WTC11 (cell line): ENCODE data around the gene RGS11. TPM values are rescaled to one million over a fixed set of nuclear protein-coding genes. Genes with fewer than 3 reads are reported as not detected.

Source experiments
- ATAC-seq: fragments of 200-7000 bp; cut with Tn5 transposase; 2 replicates; pipeline ENCODE4 v1.10.0; 2021; ENCODE audit warnings: mild to moderate bottlenecking, moderate library complexity
- CTCF ChIA-PET: fragments of 300-600 bp; sonication (Branson Sonifier 250); formaldehyde crosslinking; loops from one replicate; lab custom pipeline; 2021; ENCODE audit warnings: antibody characterized with exemption; lab: Charles Lee
- POLR2A ChIA-PET: fragments of 350-600 bp; sonication (Branson Sonifier 250); formaldehyde crosslinking; loops from one replicate; lab custom pipeline; 2021; ENCODE audit warnings: antibody characterized with exemption; lab: Charles Lee
- DNase-seq: peaks from one replicate; pipeline ENCODE4 v3.0.0; 2021; ENCODE audit warnings: low spot score
- H3K27ac Mint-ChIP-seq: 2 replicates; pipeline ENCODE4 v1.8.0; 2021; ENCODE audit warnings: mixed read lengths
- H3K27me3 Mint-ChIP-seq: 2 replicates; pipeline ENCODE4 v1.8.0; 2021; ENCODE audit warnings: low read depth, mild to moderate bottlenecking, moderate library complexity, mixed read lengths
- H3K36me3 Mint-ChIP-seq: 2 replicates; pipeline ENCODE4 v1.8.0; 2021; ENCODE audit warnings: mixed read lengths
- H3K4me1 Mint-ChIP-seq: 2 replicates; pipeline ENCODE4 v1.8.0; 2022; ENCODE audit warnings: mixed read lengths
- H3K4me3 Mint-ChIP-seq: 2 replicates; pipeline ENCODE4 v1.8.0; 2021; ENCODE audit warnings: mild to moderate bottlenecking, moderate library complexity, mixed read lengths
- H3K9me3 Mint-ChIP-seq: 2 replicates; pipeline ENCODE4 v1.8.0; 2021; ENCODE audit warnings: mixed read lengths
- FOXJ3 ChIP-seq: sonication (generic); formaldehyde crosslinking; IDR thresholded peaks from 2 replicates; pipeline ENCODE4 v1.9.0; 2021; ENCODE audit warnings: missing genetic modification reagents, mild to moderate bottlenecking, borderline replicate concordance
- JAZF1 ChIP-seq: fragments of 250-450 bp; sonication (Bioruptor Pico); IDR thresholded peaks from 2 replicates; pipeline ENCODE4 v1.9.0; 2021; ENCODE audit warnings: moderate library complexity, mild to moderate bottlenecking, inconsistent platforms
- KAT7 ChIP-seq: sonication (generic); formaldehyde crosslinking; IDR thresholded peaks from 2 replicates; pipeline ENCODE4 v1.8.1; 2023; ENCODE audit warnings: missing genetic modification reagents, mild to moderate bottlenecking, borderline replicate concordance
- OVOL2 ChIP-seq: fragments of 250-450 bp; sonication (Bioruptor Pico); IDR thresholded peaks from 2 replicates; pipeline ENCODE4 v1.9.0; 2021; ENCODE audit warnings: mild to moderate bottlenecking, borderline replicate concordance
- RORB ChIP-seq: fragments of 250-450 bp; sonication (Bioruptor Pico); IDR thresholded peaks from 2 replicates; pipeline ENCODE4 v1.9.0; 2021; ENCODE audit warnings: mild to moderate bottlenecking
- ZNF121 ChIP-seq: sonication (generic); formaldehyde crosslinking; IDR thresholded peaks from 2 replicates; pipeline ENCODE4 v1.8.0; 2023; ENCODE audit warnings: missing genetic modification reagents
- ZNF232 ChIP-seq: sonication (generic); formaldehyde crosslinking; IDR thresholded peaks from 2 replicates; pipeline ENCODE4 v1.8.0; 2022; ENCODE audit warnings: mild to moderate bottlenecking, missing genetic modification reagents
- total RNA-seq: library from RNA; stranded (reverse); gene quantifications from 3 replicates; pipeline ENCODE4 v1.2.3, GENCODE V29; 2021
- TF ChIP-seq, protein P1 (sequence below): sonication (generic); formaldehyde crosslinking; IDR thresholded peaks from 2 replicates; pipeline ENCODE4 v1.8.0; 2023; ENCODE audit warnings: mild to moderate bottlenecking, missing genetic modification reagents
- TF ChIP-seq, protein P2 (sequence below): sonication (generic); formaldehyde crosslinking; IDR thresholded peaks from 2 replicates; pipeline ENCODE4 v1.8.1; 2022; ENCODE audit warnings: low read depth, missing genetic modification reagents, borderline replicate concordance
- TF ChIP-seq, protein P3 (sequence below): sonication (generic); formaldehyde crosslinking; IDR thresholded peaks from 2 replicates; pipeline ENCODE4 v1.8.1; 2023; ENCODE audit warnings: mild to moderate bottlenecking, moderate library complexity, missing genetic modification reagents
- TF ChIP-seq, protein P4 (sequence below): fragments of 250-450 bp; sonication (Bioruptor Pico); conservative IDR thresholded peaks from 2 replicates; pipeline ENCODE4 v1.9.0; 2021; ENCODE audit warnings: mild to moderate bottlenecking
- TF ChIP-seq, protein P5 (sequence below): sonication (generic); formaldehyde crosslinking; IDR thresholded peaks from 2 replicates; pipeline ENCODE4 v1.8.1; 2022; ENCODE audit warnings: missing genetic modification reagents, borderline replicate concordance
- TF ChIP-seq, protein P6 (sequence below): sonication (generic); formaldehyde crosslinking; IDR thresholded peaks from 2 replicates; pipeline ENCODE4 v1.8.1; 2023; ENCODE audit warnings: mild to moderate bottlenecking, missing genetic modification reagents
- TF ChIP-seq, protein P7 (sequence below): fragments of 250-450 bp; sonication (Bioruptor Pico); IDR thresholded peaks from 2 replicates; pipeline ENCODE4 v2.1.2; 2022; ENCODE audit warnings: mild to moderate bottlenecking, moderate library complexity

The RGS11 gene
- total RNA-seq, 1 experiment from 2014 or later, result 1.8 TPM

DNA sequence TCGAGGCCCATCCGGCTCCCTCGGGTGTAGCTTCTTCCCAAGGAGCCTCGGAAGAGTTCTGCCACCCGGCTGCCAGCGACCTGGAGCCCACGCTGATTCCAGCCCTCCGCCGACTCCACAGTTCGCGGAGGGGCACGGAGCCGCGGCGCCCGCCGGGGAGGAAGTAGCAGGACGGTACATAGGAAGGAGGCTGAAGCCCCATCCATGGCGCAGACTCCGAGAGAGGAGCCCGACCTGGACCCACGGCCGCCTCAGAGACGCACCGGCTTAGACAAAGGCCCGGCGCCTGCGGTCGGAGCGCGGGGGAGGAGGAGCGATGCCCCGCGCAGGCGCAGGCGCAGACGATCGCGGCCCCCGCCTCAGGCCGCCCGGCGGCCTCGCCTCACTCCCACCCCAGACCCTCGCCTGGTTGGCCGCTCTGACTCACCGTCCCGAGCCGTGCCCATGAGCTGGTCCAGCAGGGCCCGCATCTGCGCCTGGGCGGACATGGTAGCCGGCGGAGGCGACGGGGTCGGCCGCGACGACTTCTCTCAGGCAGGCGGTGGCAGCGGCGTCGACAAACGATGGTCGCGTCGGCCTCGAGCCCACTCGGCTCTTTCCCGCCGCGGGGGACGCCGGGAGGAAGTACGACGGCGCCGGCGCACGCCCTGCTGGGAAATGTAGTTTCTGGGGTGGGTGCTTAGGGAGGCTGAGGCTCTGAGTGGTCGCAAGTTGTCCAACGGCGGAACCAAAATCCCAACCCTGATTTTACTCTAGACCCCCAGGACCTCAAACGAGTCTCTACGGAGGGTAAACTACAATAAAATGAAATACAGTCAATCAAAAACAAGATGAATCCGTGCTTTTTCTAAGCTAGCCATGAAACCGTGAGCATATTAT, 46.7 kb downstream of the RGS11 start, which contains the start of gene LUC7L (continued):
- TF ChIP-seq JAZF1 (CRISPR knock-in tag), result no peak
- TF ChIP-seq KAT7 (CRISPR knock-in tag), result 0 out of 2 replicates have a peak, but pooled peaks have one; percentile 65

DNA sequence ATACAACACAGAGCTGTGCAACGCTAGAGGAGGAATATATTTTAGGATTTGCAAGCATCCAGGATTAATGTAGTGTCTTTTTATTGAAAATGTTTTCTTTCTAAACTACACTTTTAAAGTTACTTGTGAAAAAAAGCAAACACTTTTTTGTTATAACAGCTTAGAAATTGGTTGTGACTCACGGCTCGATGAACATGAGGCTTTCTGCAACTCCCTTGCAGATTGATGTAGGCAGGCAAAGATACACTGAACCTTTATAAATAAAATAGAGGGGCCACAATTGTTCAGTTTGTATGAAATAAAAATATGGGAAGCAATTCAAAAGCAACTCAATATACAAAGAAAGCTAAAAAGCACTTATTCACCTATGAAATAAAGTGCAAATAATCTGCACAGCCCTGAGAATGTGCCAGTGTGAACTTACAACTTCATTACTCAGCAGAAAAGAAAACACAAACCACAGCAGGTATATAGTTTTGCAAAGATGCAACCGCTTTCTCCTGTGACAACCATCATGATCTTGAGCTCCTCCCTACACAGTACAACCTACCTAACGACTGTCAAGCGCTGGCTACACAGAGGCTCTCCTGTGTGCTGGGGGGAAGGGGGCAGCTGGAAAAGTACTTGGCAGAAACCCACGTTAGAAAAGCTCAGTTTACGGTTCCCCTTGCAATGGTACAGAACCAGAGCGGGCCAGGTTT, 47.4 kb downstream of the RGS11 start:
- POLR2A ChIA-PET, result interaction anchor here (1.0 kb wide), 1 partner anchor 81 kb away, joined by 4 read pairs; no protein-coding TSS in a partner anchor

DNA sequence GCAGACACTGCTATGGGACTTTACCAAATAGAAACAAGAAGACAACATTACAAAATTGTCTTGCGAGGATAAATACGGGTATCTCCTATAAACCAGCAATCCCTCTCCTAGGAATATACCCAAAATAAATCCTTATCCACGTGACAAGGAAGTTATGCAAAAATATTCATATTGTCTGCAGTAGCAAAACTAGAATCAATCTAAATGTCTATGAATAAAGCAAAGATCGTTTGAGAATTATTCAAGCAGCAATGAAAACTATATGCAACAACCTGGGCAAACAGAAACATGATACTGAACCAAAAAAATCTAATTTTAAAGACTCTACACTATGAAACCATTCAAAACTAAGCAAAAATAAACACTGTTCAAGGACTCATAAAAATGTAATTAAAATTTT, 55.7 kb downstream of the RGS11 start:
- Mint-ChIP-seq H3K9me3 (no peaks in the 10 kb centered on the region), H3K27me3 (no peaks in the 10 kb centered on the region), H3K4me3 (no peak overlapping the region), H3K4me1 (no peaks in the 10 kb centered on the region), H3K36me3 (peaks cover 67% of the 10 kb centered on the region), H3K27ac (no peak overlapping the region)
- ChIA-PET POLR2A (interaction anchor here (1.3 kb wide), 1 partner anchor 33 kb away, joined by 3 read pairs; no protein-coding TSS in a partner anchor), CTCF (no interaction called here)
- DNase-seq, result no peak
- ATAC-seq, result no peak
- TF ChIP-seq, protein P1, sequence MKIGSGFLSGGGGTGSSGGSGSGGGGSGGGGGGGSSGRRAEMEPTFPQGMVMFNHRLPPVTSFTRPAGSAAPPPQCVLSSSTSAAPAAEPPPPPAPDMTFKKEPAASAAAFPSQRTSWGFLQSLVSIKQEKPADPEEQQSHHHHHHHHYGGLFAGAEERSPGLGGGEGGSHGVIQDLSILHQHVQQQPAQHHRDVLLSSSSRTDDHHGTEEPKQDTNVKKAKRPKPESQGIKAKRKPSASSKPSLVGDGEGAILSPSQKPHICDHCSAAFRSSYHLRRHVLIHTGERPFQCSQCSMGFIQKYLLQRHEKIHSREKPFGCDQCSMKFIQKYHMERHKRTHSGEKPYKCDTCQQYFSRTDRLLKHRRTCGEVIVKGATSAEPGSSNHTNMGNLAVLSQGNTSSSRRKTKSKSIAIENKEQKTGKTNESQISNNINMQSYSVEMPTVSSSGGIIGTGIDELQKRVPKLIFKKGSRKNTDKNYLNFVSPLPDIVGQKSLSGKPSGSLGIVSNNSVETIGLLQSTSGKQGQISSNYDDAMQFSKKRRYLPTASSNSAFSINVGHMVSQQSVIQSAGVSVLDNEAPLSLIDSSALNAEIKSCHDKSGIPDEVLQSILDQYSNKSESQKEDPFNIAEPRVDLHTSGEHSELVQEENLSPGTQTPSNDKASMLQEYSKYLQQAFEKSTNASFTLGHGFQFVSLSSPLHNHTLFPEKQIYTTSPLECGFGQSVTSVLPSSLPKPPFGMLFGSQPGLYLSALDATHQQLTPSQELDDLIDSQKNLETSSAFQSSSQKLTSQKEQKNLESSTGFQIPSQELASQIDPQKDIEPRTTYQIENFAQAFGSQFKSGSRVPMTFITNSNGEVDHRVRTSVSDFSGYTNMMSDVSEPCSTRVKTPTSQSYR (CRISPR knock-in tag), result no peak
- TF ChIP-seq, protein P2, sequence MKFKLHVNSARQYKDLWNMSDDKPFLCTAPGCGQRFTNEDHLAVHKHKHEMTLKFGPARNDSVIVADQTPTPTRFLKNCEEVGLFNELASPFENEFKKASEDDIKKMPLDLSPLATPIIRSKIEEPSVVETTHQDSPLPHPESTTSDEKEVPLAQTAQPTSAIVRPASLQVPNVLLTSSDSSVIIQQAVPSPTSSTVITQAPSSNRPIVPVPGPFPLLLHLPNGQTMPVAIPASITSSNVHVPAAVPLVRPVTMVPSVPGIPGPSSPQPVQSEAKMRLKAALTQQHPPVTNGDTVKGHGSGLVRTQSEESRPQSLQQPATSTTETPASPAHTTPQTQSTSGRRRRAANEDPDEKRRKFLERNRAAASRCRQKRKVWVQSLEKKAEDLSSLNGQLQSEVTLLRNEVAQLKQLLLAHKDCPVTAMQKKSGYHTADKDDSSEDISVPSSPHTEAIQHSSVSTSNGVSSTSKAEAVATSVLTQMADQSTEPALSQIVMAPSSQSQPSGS (CRISPR knock-in tag), result no peak
- TF ChIP-seq RORB (CRISPR knock-in tag) (no peak), ZNF121 (CRISPR knock-in tag) (no peak)
- TF ChIP-seq, protein P3, sequence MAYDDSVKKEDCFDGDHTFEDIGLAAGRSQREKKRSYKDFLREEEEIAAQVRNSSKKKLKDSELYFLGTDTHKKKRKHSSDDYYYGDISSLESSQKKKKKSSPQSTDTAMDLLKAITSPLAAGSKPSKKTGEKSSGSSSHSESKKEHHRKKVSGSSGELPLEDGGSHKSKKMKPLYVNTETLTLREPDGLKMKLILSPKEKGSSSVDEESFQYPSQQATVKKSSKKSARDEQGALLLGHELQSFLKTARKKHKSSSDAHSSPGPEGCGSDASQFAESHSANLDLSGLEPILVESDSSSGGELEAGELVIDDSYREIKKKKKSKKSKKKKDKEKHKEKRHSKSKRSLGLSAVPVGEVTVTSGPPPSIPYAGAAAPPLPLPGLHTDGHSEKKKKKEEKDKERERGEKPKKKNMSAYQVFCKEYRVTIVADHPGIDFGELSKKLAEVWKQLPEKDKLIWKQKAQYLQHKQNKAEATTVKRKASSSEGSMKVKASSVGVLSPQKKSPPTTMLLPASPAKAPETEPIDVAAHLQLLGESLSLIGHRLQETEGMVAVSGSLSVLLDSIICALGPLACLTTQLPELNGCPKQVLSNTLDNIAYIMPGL (CRISPR knock-in tag), result no peak
- TF ChIP-seq, protein P4, sequence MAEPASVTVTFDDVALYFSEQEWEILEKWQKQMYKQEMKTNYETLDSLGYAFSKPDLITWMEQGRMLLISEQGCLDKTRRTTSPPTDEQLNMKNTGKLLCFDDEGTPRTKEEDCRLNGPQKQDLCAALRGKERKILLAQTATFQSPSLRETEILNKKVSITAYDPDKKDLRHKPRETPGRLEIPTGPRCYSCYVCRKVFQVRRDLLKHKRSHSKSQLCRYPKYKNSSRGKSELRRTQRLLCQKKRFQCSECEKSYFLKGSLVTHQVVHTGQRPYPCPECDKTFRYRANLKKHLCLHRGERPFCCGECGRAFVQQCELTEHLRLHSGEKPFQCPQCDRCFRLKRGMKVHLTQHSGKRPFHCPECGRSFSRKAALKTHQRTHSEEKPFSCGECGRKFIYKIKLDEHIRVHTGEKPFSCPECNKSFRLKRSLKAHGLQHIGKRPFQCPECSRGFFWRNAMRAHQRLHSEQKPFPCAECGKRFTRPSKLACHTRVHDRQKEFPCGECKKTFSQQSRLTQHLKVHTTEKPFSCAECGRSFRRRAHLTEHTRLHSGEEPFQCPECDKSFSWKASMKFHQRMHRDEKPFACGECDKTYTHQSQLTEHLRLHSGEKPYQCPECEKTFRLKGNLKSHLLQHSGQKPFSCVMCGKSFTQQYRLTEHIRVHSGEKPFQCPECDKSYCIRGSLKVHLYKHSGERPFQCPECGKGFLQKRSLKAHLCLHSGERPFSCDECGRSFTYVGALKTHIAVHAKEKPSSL (CRISPR knock-in tag), result no peak
- TF ChIP-seq, protein P5, sequence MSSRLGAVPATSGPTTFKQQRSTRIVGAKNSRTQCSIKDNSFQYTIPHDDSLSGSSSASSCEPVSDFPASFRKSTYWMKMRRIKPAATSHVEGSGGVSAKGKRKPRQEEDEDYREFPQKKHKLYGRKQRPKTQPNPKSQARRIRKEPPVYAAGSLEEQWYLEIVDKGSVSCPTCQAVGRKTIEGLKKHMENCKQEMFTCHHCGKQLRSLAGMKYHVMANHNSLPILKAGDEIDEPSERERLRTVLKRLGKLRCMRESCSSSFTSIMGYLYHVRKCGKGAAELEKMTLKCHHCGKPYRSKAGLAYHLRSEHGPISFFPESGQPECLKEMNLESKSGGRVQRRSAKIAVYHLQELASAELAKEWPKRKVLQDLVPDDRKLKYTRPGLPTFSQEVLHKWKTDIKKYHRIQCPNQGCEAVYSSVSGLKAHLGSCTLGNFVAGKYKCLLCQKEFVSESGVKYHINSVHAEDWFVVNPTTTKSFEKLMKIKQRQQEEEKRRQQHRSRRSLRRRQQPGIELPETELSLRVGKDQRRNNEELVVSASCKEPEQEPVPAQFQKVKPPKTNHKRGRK (CRISPR knock-in tag), result no peak
- TF ChIP-seq, protein P6, sequence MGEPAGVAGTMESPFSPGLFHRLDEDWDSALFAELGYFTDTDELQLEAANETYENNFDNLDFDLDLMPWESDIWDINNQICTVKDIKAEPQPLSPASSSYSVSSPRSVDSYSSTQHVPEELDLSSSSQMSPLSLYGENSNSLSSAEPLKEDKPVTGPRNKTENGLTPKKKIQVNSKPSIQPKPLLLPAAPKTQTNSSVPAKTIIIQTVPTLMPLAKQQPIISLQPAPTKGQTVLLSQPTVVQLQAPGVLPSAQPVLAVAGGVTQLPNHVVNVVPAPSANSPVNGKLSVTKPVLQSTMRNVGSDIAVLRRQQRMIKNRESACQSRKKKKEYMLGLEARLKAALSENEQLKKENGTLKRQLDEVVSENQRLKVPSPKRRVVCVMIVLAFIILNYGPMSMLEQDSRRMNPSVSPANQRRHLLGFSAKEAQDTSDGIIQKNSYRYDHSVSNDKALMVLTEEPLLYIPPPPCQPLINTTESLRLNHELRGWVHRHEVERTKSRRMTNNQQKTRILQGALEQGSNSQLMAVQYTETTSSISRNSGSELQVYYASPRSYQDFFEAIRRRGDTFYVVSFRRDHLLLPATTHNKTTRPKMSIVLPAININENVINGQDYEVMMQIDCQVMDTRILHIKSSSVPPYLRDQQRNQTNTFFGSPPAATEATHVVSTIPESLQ, result no peak
- TF ChIP-seq, protein P7, sequence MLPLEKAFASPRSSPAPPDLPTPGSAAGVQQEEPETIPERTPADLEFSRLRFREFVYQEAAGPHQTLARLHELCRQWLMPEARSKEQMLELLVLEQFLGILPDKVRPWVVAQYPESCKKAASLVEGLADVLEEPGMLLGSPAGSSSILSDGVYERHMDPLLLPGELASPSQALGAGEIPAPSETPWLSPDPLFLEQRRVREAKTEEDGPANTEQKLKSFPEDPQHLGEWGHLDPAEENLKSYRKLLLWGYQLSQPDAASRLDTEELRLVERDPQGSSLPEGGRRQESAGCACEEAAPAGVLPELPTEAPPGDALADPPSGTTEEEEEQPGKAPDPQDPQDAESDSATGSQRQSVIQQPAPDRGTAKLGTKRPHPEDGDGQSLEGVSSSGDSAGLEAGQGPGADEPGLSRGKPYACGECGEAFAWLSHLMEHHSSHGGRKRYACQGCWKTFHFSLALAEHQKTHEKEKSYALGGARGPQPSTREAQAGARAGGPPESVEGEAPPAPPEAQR (CRISPR knock-in tag), result no peak

More for the DNA sequence above, 47.4 kb downstream of the RGS11 start:
- Mint-ChIP-seq H3K4me3 (peak overlapping the region; percentile 94), H3K27me3 (no peaks in the 10 kb centered on the region), H3K36me3 (peaks cover 45% of the 10 kb centered on the region), H3K27ac (peak overlapping the region; percentile 78; the same call in 1 of the 2 replicates), H3K9me3 (no peaks in the 10 kb centered on the region), H3K4me1 (peaks cover 21% of the 10 kb centered on the region)
- TF ChIP-seq JAZF1 (CRISPR knock-in tag), result no peak
- TF ChIP-seq OVOL2 (CRISPR knock-in tag), result no peak
- TF ChIP-seq ZNF232 (CRISPR knock-in tag), result peak; percentile 5; the same call in 1 of the 2 replicates
- no peak for TF ChIP-seq FOXJ3 (CRISPR knock-in tag)
- DNase-seq, result no peak
- CTCF ChIA-PET, result interaction anchor here (0.6 to 3.0 kb wide), 9 partner anchors 13 to 173 kb away, joined by 3 to 13 read pairs (median 4); partner anchors contain the start of genes DECR2 and MRPL28
- peak; percentile 3; the same call in 1 of the 2 replicates for ATAC-seq
